Measurements from ENCODE around the gene ZBTB40.

Gene ZBTB40

GRCh38 chr1:22461678-22462527 lies 10.3 kb downstream of the ZBTB40 start:
- Histone ChIP-seq H3K4me1 (ENCODE audit: insufficient read depth, low read length) (no peaks in the 10 kb centered on the region), H3K79me2 (ENCODE audit: insufficient read depth, low read length) (peaks cover 85% of the 10 kb centered on the region), H3K36me3 (ENCODE audit: insufficient read depth, low read length) (no peaks in the 10 kb centered on the region), H3K4me3 (ENCODE audit: low read depth in 1 of 2, low read length in 2 of 2) (no peak overlapping the region), H3K27ac (ENCODE audit: low read length) (no peak overlapping the region), H3K9ac (ENCODE audit: low read depth, low read length) (no peak overlapping the region), H3K27me3 (ENCODE audit: insufficient read depth, low read length, poor library complexity) (no peaks in the 10 kb centered on the region), H3K9me3 (ENCODE audit: insufficient read depth, low read length, severe bottlenecking) (peaks cover 15% of the 10 kb centered on the region), H3K4me2 (ENCODE audit: insufficient read depth, low read length) (no peak overlapping the region), H2AFZ (ENCODE audit: low read depth, low read length) (no peak overlapping the region), H4K20me1 (ENCODE audit: insufficient read depth, low read length) (peaks cover 22% of the 10 kb centered on the region; the same call in 1 of the 2 replicates)
- TF ChIP-seq EZH2 (IDR thresholded peaks at IDR 0.05; ENCODE audit: borderline replicate concordance, low read depth, low read length, severe bottlenecking) (no peak), CTCF (IDR thresholded peaks at IDR 0.05; ENCODE audit: borderline replicate concordance, extremely low read depth, low read length, poor library complexity, severe bottlenecking) (no peak)
- no peak for DNase-seq
- ATAC-seq (ENCODE audit: insufficient read depth, low read depth): no peak

DNA sequence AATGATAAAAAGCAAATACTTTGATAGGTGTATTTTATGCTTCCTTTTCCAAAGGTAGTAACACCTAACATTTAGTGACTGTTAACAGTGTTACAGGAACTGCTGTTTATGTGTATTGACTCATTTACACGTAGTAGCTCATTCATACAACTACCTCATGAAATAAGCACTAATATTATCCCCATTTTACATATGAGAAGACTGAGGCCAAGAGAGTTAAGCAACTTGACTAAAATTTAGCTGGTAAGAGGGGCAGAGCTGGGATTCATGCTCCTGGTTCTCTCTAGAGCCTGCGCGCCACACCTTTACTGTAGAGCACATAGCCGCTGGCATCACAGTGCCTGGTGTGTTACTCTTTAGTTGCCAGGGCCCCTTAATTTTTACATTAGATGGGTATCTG lies 11.3 kb downstream of the ZBTB40 start:
- ATAC-seq (ENCODE audit: insufficient read depth, low read depth) (no peak), DNase-seq (no peak)
- Histone ChIP-seq H3K79me2 (ENCODE audit: insufficient read depth, low read length) (peaks cover 85% of the 10 kb centered on the region), H3K27me3 (ENCODE audit: insufficient read depth, low read length, poor library complexity) (no peaks in the 10 kb centered on the region), H3K4me1 (ENCODE audit: insufficient read depth, low read length) (no peaks in the 10 kb centered on the region), H3K36me3 (ENCODE audit: insufficient read depth, low read length) (no peaks in the 10 kb centered on the region), H3K9ac (ENCODE audit: low read depth, low read length) (no peak overlapping the region), H3K4me3 (ENCODE audit: low read depth in 1 of 2, low read length in 2 of 2) (no peak overlapping the region), H3K27ac (ENCODE audit: low read length) (no peak overlapping the region), H3K9me3 (ENCODE audit: insufficient read depth, low read length, severe bottlenecking) (peaks cover 15% of the 10 kb centered on the region), H2AFZ (ENCODE audit: low read depth, low read length) (no peak overlapping the region), H4K20me1 (ENCODE audit: insufficient read depth, low read length) (peaks cover 18% of the 10 kb centered on the region; the same call in 1 of the 2 replicates), H3K4me2 (ENCODE audit: insufficient read depth, low read length) (no peak overlapping the region)
- TF ChIP-seq CTCF (IDR thresholded peaks at IDR 0.05; ENCODE audit: borderline replicate concordance, extremely low read depth, low read length, poor library complexity, severe bottlenecking) (no peak), EZH2 (IDR thresholded peaks at IDR 0.05; ENCODE audit: borderline replicate concordance, low read depth, low read length, severe bottlenecking) (no peak)

- no peak overlapping the region for H3K4me2 ChIP-seq (ENCODE audit: insufficient read depth, low read length)
- peaks cover 19% of the 10 kb centered on the region; the same call in 1 of the 2 replicates for H4K20me1 ChIP-seq (ENCODE audit: insufficient read depth, low read length)
- no peak overlapping the region for H3K9ac ChIP-seq (ENCODE audit: low read depth, low read length)
- H2AFZ ChIP-seq (ENCODE audit: low read depth, low read length): no peak overlapping the region
- peaks cover 15% of the 10 kb centered on the region for H3K9me3 ChIP-seq (ENCODE audit: insufficient read depth, low read length, severe bottlenecking)
- no peaks in the 10 kb centered on the region for H3K4me1 ChIP-seq (ENCODE audit: insufficient read depth, low read length)
- DNase-seq (no peak), ATAC-seq (ENCODE audit: insufficient read depth, low read depth) (no peak)
- no peak for TF ChIP-seq EZH2 (IDR thresholded peaks at IDR 0.05; ENCODE audit: borderline replicate concordance, low read depth, low read length, severe bottlenecking)
- TF ChIP-seq CTCF (IDR thresholded peaks at IDR 0.05; ENCODE audit: borderline replicate concordance, extremely low read depth, low read length, poor library complexity, severe bottlenecking): no peak
- H3K27ac ChIP-seq (ENCODE audit: low read length): no peak overlapping the region
- H3K27me3 ChIP-seq (ENCODE audit: insufficient read depth, low read length, poor library complexity): no peaks in the 10 kb centered on the region
- H3K4me3 ChIP-seq (ENCODE audit: low read depth in 1 of 2, low read length in 2 of 2): no peak overlapping the region
- peaks cover 84% of the 10 kb centered on the region for H3K79me2 ChIP-seq (ENCODE audit: insufficient read depth, low read length)
- no peaks in the 10 kb centered on the region for H3K36me3 ChIP-seq (ENCODE audit: insufficient read depth, low read length)
These were observed 13.4 kb downstream of the ZBTB40 start for GRCh38 chr1:22465015-22465565.

Measured in DND-41 (cell line).